AG09309 (cell line): ENCODE results near the gene AHCY.
"Not testable (repeated sequence)": the region's sequence is repeated elsewhere in the genome, so short reads cannot be mapped to it uniquely, and the experiment has no call there.

ENCODE experiments used
- DNase-seq: peaks from one replicate; pipeline ENCODE4 v3.0.0-alpha.2; 2010; ENCODE audit warnings: low read depth
- H3K4me3 ChIP-seq: 2 replicates; pipeline ENCODE4 v1.5.1; 2011; ENCODE audit warnings: mild to moderate bottlenecking, low read depth, low read length, moderate library complexity; ENCODE audit not compliant: control insufficient read depth
- CTCF ChIP-seq: IDR thresholded peaks from 2 replicates; pipeline ENCODE4 v1.5.1; 2011; ENCODE audit warnings: mild to moderate bottlenecking, low read depth, low read length, inconsistent platforms; ENCODE audit not compliant: insufficient read depth, control insufficient read depth; ENCODE audit errors: missing control alignments

The AHCY gene

GRCh38 chr20:34300809-34301586, 2.2 kb downstream of the AHCY start:
- DNase-seq = no peak

GRCh38 chr20:34300256-34300806, 2.8 kb downstream of the AHCY start:
- TF ChIP-seq CTCF = no peak
- DNase-seq = no peak
- H3K4me3 ChIP-seq = no peak overlapping the region

More at GRCh38 chr20:34300809-34301586, 2.2 kb downstream of the AHCY start:
- H3K4me3 ChIP-seq = no peak overlapping the region
- TF ChIP-seq CTCF = no peak

- H3K4me3 ChIP-seq = no peak overlapping the region
- no peak for TF ChIP-seq CTCF
These were observed 3.4 kb downstream of the AHCY start for GRCh38 chr20:34299556-34300255.

GRCh38 chr20:34298294-34298784, 4.8 kb downstream of the AHCY start:
- DNase-seq, H3K4me3 ChIP-seq: not testable (repeated sequence)
- peak; percentile 17 for TF ChIP-seq CTCF

More at GRCh38 chr20:34299556-34300255, 3.4 kb downstream of the AHCY start:
- no peak for DNase-seq

DNA sequence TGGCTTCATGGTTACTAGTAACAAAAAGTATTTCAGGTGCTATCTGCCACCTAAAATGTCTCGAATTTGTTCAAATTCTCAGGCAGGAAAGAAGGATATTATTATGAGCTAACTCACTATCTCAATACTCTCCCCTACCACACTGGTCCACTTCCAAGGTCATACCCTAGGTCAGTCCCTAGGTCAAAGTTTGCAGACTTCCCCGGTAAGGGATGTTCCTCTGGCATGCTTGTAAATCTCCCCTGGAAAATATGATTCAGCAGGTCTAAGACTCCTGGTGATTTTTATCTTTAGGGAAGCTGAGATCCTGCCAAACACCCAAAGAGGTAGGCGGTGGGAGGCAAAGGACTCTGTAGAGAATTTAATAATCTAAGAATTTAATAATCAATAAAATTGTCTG, 6.7 kb downstream of the AHCY start:
- no peak overlapping the region for H3K4me3 ChIP-seq
- no peak for TF ChIP-seq CTCF
- DNase-seq = no peak

DNA sequence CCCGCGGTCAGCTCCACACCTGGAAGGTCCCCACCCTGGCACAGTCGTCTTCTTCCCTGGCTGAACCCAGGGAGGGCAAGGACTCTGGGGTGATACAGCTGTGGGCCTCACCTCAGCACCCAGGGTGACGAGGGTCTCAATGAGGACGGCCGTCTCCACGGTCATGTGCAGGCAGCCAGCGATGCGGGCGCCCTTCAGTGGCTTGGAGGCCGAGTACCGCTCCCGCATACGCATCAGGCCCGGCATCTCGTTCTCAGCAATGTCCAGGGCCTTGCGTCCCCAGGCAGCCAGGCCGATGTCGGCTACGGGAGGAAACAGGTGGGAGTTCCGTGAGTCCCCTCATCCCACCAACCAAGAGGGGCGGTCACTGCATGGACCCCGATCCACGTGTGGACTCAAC, 7.9 kb downstream of the AHCY start:
- no peak overlapping the region for H3K4me3 ChIP-seq
- no peak for DNase-seq
- TF ChIP-seq CTCF = no peak
